H1 (cell line): Measurements from ENCODE around the gene CEBPG. TPM values are rescaled to one million over a fixed set of nuclear protein-coding genes. Genes with fewer than 3 reads are reported as not detected.

ENCODE experiments used
- CTCF ChIA-PET: fragments of 300-600 bp; sonication (Branson Sonifier 250); formaldehyde crosslinking; loops from one replicate; lab custom pipeline; 2021; ENCODE audit not compliant: partially characterized antibody; lab: Charles Lee
- POLR2A ChIA-PET: fragments of 300-600 bp; sonication (Branson Sonifier 250); formaldehyde crosslinking; loops from one replicate; lab custom pipeline; 2021; ENCODE audit warnings: inconsistent platforms; ENCODE audit not compliant: partially characterized antibody; lab: Charles Lee
- DNase-seq, 2 experiments: peaks; one replicate each; pipeline versions ENCODE4 v3.0.0 to v3.0.0-alpha.2; 2010 to 2022; ENCODE audit warnings: low spot score in 2 of 2, low read depth in 1 of 2, mixed read lengths in 1 of 2
- FAIRE-seq: peaks from 2 replicates; lab custom pipeline; 2011; peaks lifted over from hg19 to GRCh38; lab: Jason Lieb, UNC
- H2AFZ ChIP-seq: 2 replicates; pipeline ENCODE4 v1.8.1; 2012; ENCODE audit warnings: low read length, inconsistent platforms
- H2AK5ac ChIP-seq: 2 replicates; pipeline ENCODE4 v1.6.1; 2013; ENCODE audit warnings: low read depth, low read length
- H2BK120ac ChIP-seq: replicated peaks from 2 replicates; pipeline ENCODE3; 2013; ENCODE audit warnings: low read depth, low read length, inconsistent platforms
- H2BK12ac ChIP-seq: 2 replicates; pipeline ENCODE4 v1.6.1; 2013; ENCODE audit warnings: low read depth, low read length
- H2BK15ac ChIP-seq: 2 replicates; pipeline ENCODE4 v1.6.1; 2013; ENCODE audit warnings: low read length
- H2BK20ac ChIP-seq: 2 replicates; pipeline ENCODE4 v1.6.1; 2013; ENCODE audit warnings: low read length
- H2BK5ac ChIP-seq: 2 replicates; pipeline ENCODE4 v1.6.1; 2013; ENCODE audit warnings: low read depth, low read length
- H3K14ac ChIP-seq: 2 replicates; pipeline ENCODE4 v1.6.1; 2013; ENCODE audit warnings: inconsistent platforms; ENCODE audit not compliant: insufficient read length
- H3K18ac ChIP-seq: 2 replicates; pipeline ENCODE4 v1.6.1; 2013; ENCODE audit warnings: low read length; ENCODE audit errors: extremely low read depth
- H3K23ac ChIP-seq: 2 replicates; pipeline ENCODE4 v1.6.1; 2013; ENCODE audit warnings: inconsistent platforms; ENCODE audit not compliant: insufficient read length
- H3K23me2 ChIP-seq: 2 replicates; pipeline ENCODE4 v1.6.1; 2013; ENCODE audit warnings: low read depth, low read length
- H3K27ac ChIP-seq: 2 replicates; pipeline ENCODE4 v1.6.1; 2011; ENCODE audit warnings: low read depth, low read length, inconsistent platforms
- H3K27me3 ChIP-seq, 4 experiments: replicated peaks in 1 of 4; 1 replicate in 1 of 4; 2 replicates in 3 of 4; pipeline versions ENCODE4 v1.6.1 to v1.8.1; 2011 to 2013; ENCODE audit warnings: low read length in 3 of 4, mild to moderate bottlenecking in 3 of 4, inconsistent platforms in 2 of 4, mixed read lengths in 2 of 4, moderate library complexity in 1 of 4; ENCODE audit not compliant: control insufficient read depth in 3 of 4, insufficient read depth in 3 of 4; ENCODE audit errors: extremely low read depth in 1 of 4
- H3K36me3 ChIP-seq, 4 experiments: 2 replicates each; pipeline versions ENCODE4 v1.6.1 to v1.8.1; 2011 to 2013; ENCODE audit warnings: mild to moderate bottlenecking in 4 of 4, low read length in 3 of 4, moderate library complexity in 2 of 4, control low read depth in 1 of 4, inconsistent platforms in 1 of 4; ENCODE audit not compliant: insufficient read depth in 4 of 4, control insufficient read depth in 2 of 4
- H3K4ac ChIP-seq: replicated peaks from 2 replicates; pipeline ENCODE3; 2013; ENCODE audit warnings: low read length, low read depth, mixed read lengths, inconsistent platforms; ENCODE audit not compliant: insufficient read length
- H3K4me1 ChIP-seq, 4 experiments: replicated peaks in 1 of 4; 1 replicate in 1 of 4; 2 replicates in 3 of 4; pipeline versions ENCODE4 v1.6.1 to v1.8.1; 2011 to 2013; ENCODE audit warnings: low read length in 3 of 4, inconsistent platforms in 2 of 4, mixed read lengths in 1 of 4; ENCODE audit not compliant: insufficient read depth in 4 of 4, control insufficient read depth in 3 of 4
- H3K4me2 ChIP-seq, 2 experiments: 2 replicates each; pipeline versions ENCODE4 v1.6.1 to v1.8.1; 2011 to 2013; ENCODE audit warnings: low read depth in 2 of 2, low read length in 2 of 2, control low read depth in 1 of 2, inconsistent platforms in 1 of 2, mild to moderate bottlenecking in 1 of 2; ENCODE audit not compliant: insufficient read depth in 1 of 2
- H3K4me3 ChIP-seq, 4 experiments: fragments of 200-600, 300-600 bp in 1 of 4; sonication (generic), shearing (Covaris generic), sonication (Bioruptor Twin) in 1 of 4; 2 replicates each; pipeline versions ENCODE4 v1.5.1 to v1.8.1; 2011 to 2016; ENCODE audit warnings: low read length in 4 of 4, low read depth in 3 of 4, control low read depth in 2 of 4, inconsistent platforms in 2 of 4, mild to moderate bottlenecking in 2 of 4, mixed read lengths in 1 of 4, moderate library complexity in 1 of 4; ENCODE audit not compliant: insufficient read depth in 2 of 4; ENCODE audit errors: extremely low read depth in 1 of 4
- H3K56ac ChIP-seq: replicated peaks from 2 replicates; pipeline ENCODE3; 2013; ENCODE audit warnings: low read depth, mild to moderate bottlenecking, mixed read lengths, low read length, inconsistent platforms; ENCODE audit not compliant: insufficient read length
- H3K79me1 ChIP-seq: 2 replicates; pipeline ENCODE4 v1.6.1; 2013; ENCODE audit warnings: low read depth, low read length, control low read depth
- H3K79me2 ChIP-seq, 2 experiments: 2 replicates each; pipeline versions ENCODE4 v1.6.1 to v1.8.1; 2012 to 2013; ENCODE audit warnings: low read length in 2 of 2, mild to moderate bottlenecking in 2 of 2, inconsistent platforms in 1 of 2; ENCODE audit not compliant: insufficient read depth in 2 of 2, control insufficient read depth in 1 of 2
- H3K9ac ChIP-seq, 4 experiments: replicated peaks in 1 of 4; 1 replicate in 1 of 4; 2 replicates in 3 of 4; pipeline versions ENCODE4 v1.6.1 to v1.8.1; 2011 to 2013; ENCODE audit warnings: low read depth in 3 of 4, low read length in 3 of 4, control low read depth in 2 of 4, mild to moderate bottlenecking in 2 of 4, moderate library complexity in 2 of 4, inconsistent platforms in 1 of 4; ENCODE audit errors: extremely low read depth in 1 of 4
- H3K9me3 ChIP-seq, 2 experiments: 2 replicates each; pipeline versions ENCODE4 v1.6.1 to v1.8.1; 2012 to 2013; ENCODE audit warnings: mild to moderate bottlenecking in 2 of 2, moderate library complexity in 2 of 2, control low read depth in 1 of 2, inconsistent platforms in 1 of 2, low read depth in 1 of 2, low read length in 1 of 2, mixed read lengths in 1 of 2; ENCODE audit not compliant: insufficient read depth in 2 of 2
- H4K20me1 ChIP-seq, 2 experiments: replicated peaks in 1 of 2; 2 replicates each; pipeline versions ENCODE3 to v1.8.1; 2011 to 2013; ENCODE audit warnings: inconsistent platforms in 2 of 2, low read length in 2 of 2, mild to moderate bottlenecking in 1 of 2; ENCODE audit not compliant: insufficient read depth in 2 of 2, control insufficient read depth in 1 of 2
- H4K5ac ChIP-seq: 2 replicates; pipeline ENCODE4 v1.6.1; 2013; ENCODE audit warnings: low read length, low read depth, mixed read lengths, inconsistent platforms; ENCODE audit not compliant: insufficient read length
- H4K8ac ChIP-seq: 2 replicates; pipeline ENCODE4 v1.8.0; 2013; ENCODE audit warnings: mild to moderate bottlenecking, moderate library complexity, low read length, inconsistent platforms; ENCODE audit not compliant: insufficient read depth; ENCODE audit errors: extremely low read depth
- H4K91ac ChIP-seq: replicated peaks from 2 replicates; pipeline ENCODE3; 2013; ENCODE audit warnings: low read length, mixed read lengths, inconsistent platforms; ENCODE audit not compliant: insufficient read length
- CHD2 ChIP-seq: IDR thresholded peaks from 2 replicates; pipeline ENCODE4 v1.6.1; 2012; ENCODE audit warnings: low read length, improper control_type of control experiment
- EP300 ChIP-seq, 2 experiments: IDR thresholded peaks; 1 replicate in 1 of 2; 2 replicates in 1 of 2; pipeline ENCODE4 v1.6.1; 2011 to 2012; ENCODE audit warnings: low read depth in 2 of 2, low read length in 2 of 2, mild to moderate bottlenecking in 2 of 2, borderline replicate concordance in 1 of 2, inconsistent platforms in 1 of 2, moderate library complexity in 1 of 2
- EZH2 ChIP-seq: fragments of 200-600 bp; sonication (generic); IDR thresholded peaks from 2 replicates; pipeline ENCODE4 v1.7.1; 2012; ENCODE audit warnings: low read depth, mild to moderate bottlenecking, moderate library complexity, low read length, inconsistent platforms; ENCODE audit not compliant: severe bottlenecking
- KDM4A ChIP-seq: IDR thresholded peaks from one replicate; pipeline ENCODE4 v1.7.1; 2012; ENCODE audit warnings: low read depth, mild to moderate bottlenecking, moderate library complexity, low read length, inconsistent platforms; ENCODE audit not compliant: severe bottlenecking
- KDM5A ChIP-seq: fragments of 200-600 bp; IDR thresholded peaks from 2 replicates; pipeline ENCODE4 v1.7.1; 2012; ENCODE audit warnings: mild to moderate bottlenecking, low read length, inconsistent platforms, mixed read lengths
- MAFK ChIP-seq: IDR thresholded peaks from 2 replicates; pipeline ENCODE4 v1.6.1; 2012; ENCODE audit warnings: low read depth, mild to moderate bottlenecking, improper control_type of control experiment, low read length
- SP4 ChIP-seq: IDR thresholded peaks from 2 replicates; pipeline ENCODE4 v1.6.1; 2012; ENCODE audit warnings: low read length, inconsistent platforms
- WGBS, 2 experiments: shearing (Covaris generic) in 1 of 2; methylation state at CpG; one replicate each; pipeline versions ENCODE4 v1.1.6 to v1.1.7; 2013 to 2015; ENCODE audit warnings: low lambda C conversion rate in 2 of 2, mixed read lengths in 2 of 2, inconsistent platforms in 1 of 2, low coverage in 1 of 2, missing lambda C conversion rate in 1 of 2; ENCODE audit not compliant: insufficient replicate concordance in 2 of 2, insufficient coverage in 1 of 2, insufficient read length in 1 of 2; ENCODE audit errors: extremely low coverage in 1 of 2, missing lambda C conversion rate in 1 of 2; 5-methylcytosine and 5-hydroxymethylcytosine counted together
- polyA plus RNA-seq, 7 experiments: library from polyadenylated mRNA; depleted of rRNA in 3 of 7; stranded (reverse) in 5 of 7; unstranded in 2 of 7; fragments of >200 nt in 5 of 7; fragments of 200-250 nt in 2 of 7; gene quantifications; 1 replicate in 5 of 7; 2 replicates in 1 of 7; 4 replicates in 1 of 7; pipeline versions ENCODE4 v1.2.1 to v1.2.3, GENCODE V29; 2011 to 2013; ENCODE audit warnings: missing spikeins in 2 of 7, mixed read lengths in 2 of 7
- total RNA-seq: library from RNA; stranded (reverse); fragmentation: NEBNext Ultra II Directional; extraction: Animal tissue kit (Norgen Biotek cat#: 25700); gene quantifications from 2 replicates; pipeline ENCODE4 v1.2.1, GENCODE V29; 2021
- TF ChIP-seq, protein P1 (sequence below): IDR thresholded peaks from 2 replicates; pipeline ENCODE4 v1.6.1; 2011; ENCODE audit warnings: low read length, improper control_type of control experiment
- TF ChIP-seq, protein P2 (sequence below), 3 experiments: IDR thresholded peaks; 1 replicate in 2 of 3; 2 replicates in 1 of 3; pipeline versions ENCODE4 v1.5.1 to v1.6.1; 2011; ENCODE audit warnings: low read length in 3 of 3, mild to moderate bottlenecking in 3 of 3, inconsistent platforms in 2 of 3, low read depth in 1 of 3, moderate library complexity in 1 of 3; ENCODE audit not compliant: insufficient read depth in 1 of 3; ENCODE audit errors: control extremely low read depth in 1 of 3

The CEBPG gene
- total and polyA plus RNA-seq, 2 of the 8 experiments (the other 6 are each of a cell fraction or from before 2014, with no cell fraction given), result 12.3 to 35.4 TPM

- Histone ChIP-seq H3K56ac (no peak overlapping the region), H3K14ac (no peak overlapping the region), H3K4ac (no peak overlapping the region), H3K79me1 (peaks cover 17% of the 10 kb centered on the region), H2AFZ (no peak overlapping the region), H4K20me1 (peaks cover 8 to 17% of the 10 kb centered on the region in 2 experiments), H3K4me1 (no peaks in the 10 kb centered on the region; a peak in 2 of 7 replicates), H3K4me3 (no peak overlapping the region), H2BK20ac (no peak overlapping the region), H3K4me2 (no peak overlapping the region), H2BK15ac (no peak overlapping the region), H3K23me2 (no peaks in the 10 kb centered on the region), H3K9me3 (no peaks in the 10 kb centered on the region), H4K91ac (no peak overlapping the region), H2BK12ac (no peak overlapping the region), H2AK5ac (no peak overlapping the region), H3K9ac (no peak overlapping the region), H2BK120ac (no peak overlapping the region), H3K23ac (no peak overlapping the region), H3K27me3 (no peaks in the 10 kb centered on the region), H2BK5ac (no peak overlapping the region), H3K79me2 (peaks cover 0 to 47% of the 10 kb centered on the region in 2 experiments; a peak in 2 of 4 replicates), H4K5ac (no peak overlapping the region), H3K36me3 (peaks cover 0 to 3% (median 0%) of the 10 kb centered on the region in 4 experiments; a peak in 2 of 8 replicates), H3K27ac (no peak overlapping the region), H3K18ac (no peak overlapping the region), H4K8ac (no peak overlapping the region; the same call in 1 of the 2 replicates)
- ChIA-PET POLR2A (interaction anchor here (0.9 to 10.4 kb wide), 4 partner anchors 9 to 84 kb away, joined by 3 to 87 read pairs (median 9); partner anchors contain the start of genes CEBPA and CEBPG), CTCF (interaction anchor here (0.6 to 2.8 kb wide), 4 partner anchors 12 to 385 kb away, joined by 3 to 10 read pairs (median 4); no protein-coding TSS in a partner anchor)
- 90% methylated on average over 6 of the region's 6 CpGs; no CpG with 5 or more reads in 1 of the 2 experiments for WGBS, 2 experiments
- DNase-seq, result no peak
- no peak for FAIRE-seq
- TF ChIP-seq, protein P1, sequence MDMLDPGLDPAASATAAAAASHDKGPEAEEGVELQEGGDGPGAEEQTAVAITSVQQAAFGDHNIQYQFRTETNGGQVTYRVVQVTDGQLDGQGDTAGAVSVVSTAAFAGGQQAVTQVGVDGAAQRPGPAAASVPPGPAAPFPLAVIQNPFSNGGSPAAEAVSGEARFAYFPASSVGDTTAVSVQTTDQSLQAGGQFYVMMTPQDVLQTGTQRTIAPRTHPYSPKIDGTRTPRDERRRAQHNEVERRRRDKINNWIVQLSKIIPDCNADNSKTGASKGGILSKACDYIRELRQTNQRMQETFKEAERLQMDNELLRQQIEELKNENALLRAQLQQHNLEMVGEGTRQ, result no peak
- TF ChIP-seq, protein P2, sequence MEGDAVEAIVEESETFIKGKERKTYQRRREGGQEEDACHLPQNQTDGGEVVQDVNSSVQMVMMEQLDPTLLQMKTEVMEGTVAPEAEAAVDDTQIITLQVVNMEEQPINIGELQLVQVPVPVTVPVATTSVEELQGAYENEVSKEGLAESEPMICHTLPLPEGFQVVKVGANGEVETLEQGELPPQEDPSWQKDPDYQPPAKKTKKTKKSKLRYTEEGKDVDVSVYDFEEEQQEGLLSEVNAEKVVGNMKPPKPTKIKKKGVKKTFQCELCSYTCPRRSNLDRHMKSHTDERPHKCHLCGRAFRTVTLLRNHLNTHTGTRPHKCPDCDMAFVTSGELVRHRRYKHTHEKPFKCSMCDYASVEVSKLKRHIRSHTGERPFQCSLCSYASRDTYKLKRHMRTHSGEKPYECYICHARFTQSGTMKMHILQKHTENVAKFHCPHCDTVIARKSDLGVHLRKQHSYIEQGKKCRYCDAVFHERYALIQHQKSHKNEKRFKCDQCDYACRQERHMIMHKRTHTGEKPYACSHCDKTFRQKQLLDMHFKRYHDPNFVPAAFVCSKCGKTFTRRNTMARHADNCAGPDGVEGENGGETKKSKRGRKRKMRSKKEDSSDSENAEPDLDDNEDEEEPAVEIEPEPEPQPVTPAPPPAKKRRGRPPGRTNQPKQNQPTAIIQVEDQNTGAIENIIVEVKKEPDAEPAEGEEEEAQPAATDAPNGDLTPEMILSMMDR (IDR thresholded peaks at IDR 0.05; ENCODE audit: control extremely low read depth in 1 of 3, insufficient read depth in 1 of 3, low read depth in 1 of 3, low read length in 3 of 3), result no peak
- TF ChIP-seq MAFK, result no peak
- TF ChIP-seq SP4, result no peak
- TF ChIP-seq EP300 (IDR thresholded peaks at IDR 0.05; ENCODE audit: borderline replicate concordance in 1 of 2, low read depth in 2 of 2, low read length in 2 of 2), result no peak
- TF ChIP-seq CHD2, result no peak
- TF ChIP-seq KDM4A, result no peak
- TF ChIP-seq EZH2, result no peak
- TF ChIP-seq KDM5A, result no peak
Measured at GRCh38 chr19:33385956-33386355, 12.4 kb downstream of the CEBPG start.
